ENCODE data around the gene CLTB.

- TF ChIP-seq SP1 (IDR thresholded peaks at IDR 0.05) (no peak), CTCF (IDR thresholded peaks at IDR 0.05; ENCODE audit: low read depth, low read length, missing input control) (no peak), MAX (IDR thresholded peaks at IDR 0.05) (no peak), EGR1 (IDR thresholded peaks at IDR 0.05; ENCODE audit: low read depth in 2 of 2) (no peak), TAF1 (conservative IDR thresholded peaks at IDR 0.05) (no peak), REST (IDR thresholded peaks at IDR 0.05) (no peak), GABPA (IDR thresholded peaks at IDR 0.05 in 1 of 2, conservative IDR thresholded peaks at IDR 0.05 in 1 of 2) (no peak), YY1 (IDR thresholded peaks at IDR 0.05) (no peak), FOXA1 (IDR thresholded peaks at IDR 0.05) (no peak), ZBTB33 (IDR thresholded peaks at IDR 0.05) (no peak), RAD21 (IDR thresholded peaks at IDR 0.05) (no peak), JUND (IDR thresholded peaks at IDR 0.05) (no peak), FOXA2 (IDR thresholded peaks at IDR 0.05) (no peak)
Observed at GRCh38 chr5:176362233-176362490, 54.2 kb downstream of the CLTB start.

Measured in liver (tissue), 3 donors.